NCI-H2227 (cell line): ENCODE data around the gene TANC1.

Experiments used
- DNase-seq: peaks from one replicate; lab custom pipeline; 2025; ENCODE audit not compliant: unreplicated experiment; lab: John Stamatoyannopoulos, UW

Gene TANC1

GRCh38 chr2:158993721-158994587 lies 25.5 kb downstream of the TANC1 start:
- no peak for DNase-seq

GRCh38 chr2:158994920-158995676 lies 26.7 kb downstream of the TANC1 start:
- peak; percentile 19 for DNase-seq

GRCh38 chr2:158995677-158996049 lies 27.2 kb downstream of the TANC1 start:
- no peak for DNase-seq

- no peak for DNase-seq
These were observed 28.0 kb downstream of the TANC1 start for GRCh38 chr2:158996378-158996993.

- peak; percentile 59 for DNase-seq
These were observed 28.8 kb downstream of the TANC1 start for GRCh38 chr2:158997037-158997790.

GRCh38 chr2:158998551-158999248 lies 30.3 kb downstream of the TANC1 start:
- DNase-seq = no peak

- DNase-seq = no peak
These were observed 31.0 kb downstream of the TANC1 start for GRCh38 chr2:158999458-158999857.

GRCh38 chr2:159000072-159000471 lies 31.6 kb downstream of the TANC1 start:
- DNase-seq = no peak

GRCh38 chr2:159002462-159003111 lies 34.1 kb downstream of the TANC1 start:
- DNase-seq = no peak

- DNase-seq = no peak
These were observed 35.1 kb downstream of the TANC1 start for GRCh38 chr2:159003555-159003954.

- no peak for DNase-seq
These were observed 36.4 kb downstream of the TANC1 start for GRCh38 chr2:159004849-159005248.

GRCh38 chr2:159009940-159010339 lies 41.5 kb downstream of the TANC1 start:
- no peak for DNase-seq

GRCh38 chr2:159010340-159010739 lies 41.9 kb downstream of the TANC1 start:
- no peak for DNase-seq

- no peak for DNase-seq
These were observed 42.5 kb downstream of the TANC1 start for GRCh38 chr2:159010963-159011362.

GRCh38 chr2:159012142-159012541 lies 43.7 kb downstream of the TANC1 start:
- no peak for DNase-seq

GRCh38 chr2:159013103-159013502 lies 44.7 kb downstream of the TANC1 start:
- DNase-seq = no peak

- no peak for DNase-seq
These were observed 46.7 kb downstream of the TANC1 start for GRCh38 chr2:159015174-159015573.

- DNase-seq = no peak
These were observed 47.4 kb downstream of the TANC1 start for GRCh38 chr2:159015823-159016222.

- DNase-seq = no peak
These were observed 49.4 kb downstream of the TANC1 start for GRCh38 chr2:159017837-159018236.

GRCh38 chr2:159019021-159019420 lies 50.6 kb downstream of the TANC1 start:
- no peak for DNase-seq
